Cardiac muscle cell (in vitro differentiated cells and primary cell): ENCODE data around the gene MDH1. TPM values are rescaled to one million over a fixed set of nuclear protein-coding genes. Genes with fewer than 3 reads are reported as not detected.
"Not testable (repeated sequence)": the region's sequence is repeated elsewhere in the genome, so short reads cannot be mapped to it uniquely, and the experiment has no call there.

Experiments
- DNase-seq, 2 donors: peaks; one replicate each; pipeline versions ENCODE4 v3.0.0 to v3.0.0-alpha.2; 2010 to 2017; ENCODE audit warnings: low read depth in 1 of 2, low spot score in 1 of 2
- H3K27ac ChIP-seq: fragments of 200-600 bp; sonication (generic); 2 replicates; pipeline ENCODE4 v1.5.1; 2016
- H3K27me3 ChIP-seq: fragments of 200-600 bp; sonication (generic); 2 replicates; pipeline ENCODE4 v1.6.0; 2016; ENCODE audit warnings: control low read depth
- H3K36me3 ChIP-seq: fragments of 200-600 bp; sonication (generic); 2 replicates; pipeline ENCODE4 v1.5.1; 2016; ENCODE audit warnings: control low read depth
- H3K4me1 ChIP-seq: fragments of 200-600 bp; sonication (generic); 2 replicates; pipeline ENCODE4 v1.8.1; 2017; ENCODE audit warnings: low read depth, mild to moderate bottlenecking, mixed run types
- H3K4me3 ChIP-seq: fragments of 200-600 bp; sonication (generic); 2 replicates; pipeline ENCODE4 v1.5.1; 2016; ENCODE audit warnings: mild to moderate bottlenecking
- H3K9me3 ChIP-seq: fragments of 200-600 bp; sonication (generic); 2 replicates; pipeline ENCODE4 v1.5.1; 2017; ENCODE audit warnings: low read depth, mild to moderate bottlenecking, control low read depth
- CTCF ChIP-seq: IDR thresholded peaks from 2 replicates; pipeline ENCODE4 v1.5.1; 2012; ENCODE audit warnings: low read depth, mild to moderate bottlenecking, low read length
- polyA plus RNA-seq: library from polyadenylated mRNA; unstranded; fragments of >200 nt; fragmentation: Nextera tagmentation; extraction: Ambion mirVana; gene quantifications from 2 replicates; pipeline ENCODE4 v1.2.1, GENCODE V29; 2016
- total RNA-seq: library from RNA; depleted of rRNA; stranded (reverse); fragments of >200 nt; gene quantifications from 2 replicates; pipeline ENCODE4 v1.2.3, GENCODE V29; 2016

Gene MDH1
- total and polyA plus RNA-seq, 2 experiments from 2014 or later = 668 to 1,373 TPM

- TF ChIP-seq CTCF = no peak
- no peaks in the 10 kb centered on the region for H3K9me3 ChIP-seq
- H3K36me3 ChIP-seq = no peaks in the 10 kb centered on the region
- no peaks in the 10 kb centered on the region for H3K4me1 ChIP-seq
- no peak for DNase-seq
- no peaks in the 10 kb centered on the region for H3K27me3 ChIP-seq
- no peak overlapping the region for H3K27ac ChIP-seq
- H3K4me3 ChIP-seq = no peak overlapping the region
Observed at GRCh38 chr2:63555299-63555698, 33.5 kb upstream of the MDH1 start.

- DNase-seq = no peak
- no peak overlapping the region for H3K27ac ChIP-seq
- no peaks in the 10 kb centered on the region for H3K9me3 ChIP-seq
- no peaks in the 10 kb centered on the region for H3K36me3 ChIP-seq
- no peak overlapping the region for H3K4me3 ChIP-seq
- no peak for TF ChIP-seq CTCF
- no peaks in the 10 kb centered on the region for H3K27me3 ChIP-seq
- no peaks in the 10 kb centered on the region for H3K4me1 ChIP-seq
Observed at GRCh38 chr2:63555931-63556330, 32.8 kb upstream of the MDH1 start.

GRCh38 chr2:63557819-63558218 is 30.9 kb upstream of the MDH1 start:
- not testable (repeated sequence) for H3K27me3 ChIP-seq, H3K36me3 ChIP-seq, H3K4me3 ChIP-seq, H3K27ac ChIP-seq, H3K9me3 ChIP-seq, DNase-seq, H3K4me1 ChIP-seq

- H3K4me1 ChIP-seq, H3K36me3 ChIP-seq, H3K9me3 ChIP-seq, H3K27ac ChIP-seq, H3K27me3 ChIP-seq, DNase-seq, H3K4me3 ChIP-seq: not testable (repeated sequence)
Observed at GRCh38 chr2:63558922-63559321, 29.8 kb upstream of the MDH1 start.

- Histone ChIP-seq H3K27me3 (no peaks in the 10 kb centered on the region), H3K4me3 (no peak overlapping the region), H3K9me3 (no peaks in the 10 kb centered on the region), H3K27ac (peak overlapping the region; percentile 34), H3K36me3 (no peaks in the 10 kb centered on the region), H3K4me1 (no peaks in the 10 kb centered on the region)
- DNase-seq = no peak
- no peak for TF ChIP-seq CTCF
Observed at GRCh38 chr2:63562751-63563150, 26.0 kb upstream of the MDH1 start.

- Histone ChIP-seq H3K27ac (no peak overlapping the region), H3K4me3 (no peak overlapping the region), H3K4me1 (no peaks in the 10 kb centered on the region), H3K9me3 (no peaks in the 10 kb centered on the region), H3K36me3 (no peaks in the 10 kb centered on the region), H3K27me3 (no peaks in the 10 kb centered on the region)
- no peak for DNase-seq
- TF ChIP-seq CTCF = no peak
Observed at GRCh38 chr2:63569740-63570139, 19.0 kb upstream of the MDH1 start.

- H3K4me1 ChIP-seq = no peaks in the 10 kb centered on the region
- no peaks in the 10 kb centered on the region for H3K27me3 ChIP-seq
- H3K4me3 ChIP-seq = no peak overlapping the region
- H3K27ac ChIP-seq = no peak overlapping the region
- H3K9me3 ChIP-seq = no peaks in the 10 kb centered on the region
- peak in 1 of 2 donors; percentile 43 for DNase-seq
- no peaks in the 10 kb centered on the region for H3K36me3 ChIP-seq
- TF ChIP-seq CTCF = no peak
Observed at GRCh38 chr2:63571291-63571690, 17.5 kb upstream of the MDH1 start.
